GM21360 (cell line): ENCODE results near the gene TRERF1.

Experiments used
- ATAC-seq: cut with Tn5 transposase; IDR thresholded peaks from one replicate; pipeline ENCODE4 v1.9.1; 2021; ENCODE audit warnings: mild to moderate bottlenecking, moderate library complexity; ENCODE audit not compliant: unreplicated experiment

TRERF1 gene

DNA sequence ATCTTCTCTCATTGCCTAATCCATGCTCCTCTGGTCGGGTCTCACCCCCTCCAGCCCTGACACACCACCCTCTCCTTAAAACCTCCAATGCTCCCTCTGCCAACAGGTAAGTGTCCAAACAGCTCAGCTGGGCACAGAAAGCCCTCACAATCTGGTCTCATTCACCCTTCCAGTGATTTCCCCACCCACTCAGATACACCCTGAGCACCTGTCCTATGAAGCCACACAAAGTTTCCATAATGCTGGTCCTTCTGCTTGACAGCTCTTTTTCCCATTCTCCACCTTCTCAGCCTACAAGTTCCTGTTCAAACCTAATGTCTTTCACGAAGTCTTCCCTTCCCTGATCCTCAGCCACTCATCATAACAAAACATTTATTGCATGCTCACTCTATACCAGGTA, 164.0 kb downstream of the TRERF1 start:
- no peak for ATAC-seq

GRCh38 chr6:42281570-42281969, 170.2 kb downstream of the TRERF1 start:
- ATAC-seq, result no peak

- ATAC-seq, result no peak
These were observed 170.7 kb downstream of the TRERF1 start for GRCh38 chr6:42280966-42281533.

- no peak for ATAC-seq
These were observed 171.6 kb downstream of the TRERF1 start for GRCh38 chr6:42279966-42280629.

DNA sequence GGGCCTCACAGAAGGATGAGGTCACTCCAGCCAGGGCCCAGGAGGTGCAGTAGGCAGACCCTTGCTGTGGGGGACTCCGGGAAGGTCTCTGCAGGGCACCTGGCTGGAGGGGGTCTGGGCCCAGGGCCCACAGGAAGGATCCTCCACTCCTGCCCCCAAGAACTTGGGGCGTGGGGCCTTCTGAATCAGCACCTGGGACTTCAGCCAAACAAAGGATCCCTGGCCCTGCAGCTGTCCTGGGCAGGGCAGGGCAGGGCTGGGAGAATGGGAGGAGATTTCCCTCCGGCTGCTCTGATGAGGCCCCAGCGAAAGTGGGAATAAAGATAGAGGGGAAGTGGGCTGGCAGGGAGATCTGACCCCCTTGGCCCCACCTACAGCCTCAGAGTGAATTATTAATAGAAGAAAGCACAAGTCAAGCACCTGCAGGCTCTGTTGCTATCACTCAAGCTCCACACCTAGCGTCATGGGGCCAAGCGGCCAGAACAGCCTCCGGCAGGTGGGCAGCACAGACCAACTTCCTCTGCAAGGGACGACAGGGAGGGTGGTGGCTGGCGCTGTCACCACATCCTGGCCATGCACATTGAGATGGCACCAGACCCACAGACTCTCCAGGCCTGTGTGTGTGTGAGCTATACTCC, 172.5 kb downstream of the TRERF1 start:
- ATAC-seq, result no peak

DNA sequence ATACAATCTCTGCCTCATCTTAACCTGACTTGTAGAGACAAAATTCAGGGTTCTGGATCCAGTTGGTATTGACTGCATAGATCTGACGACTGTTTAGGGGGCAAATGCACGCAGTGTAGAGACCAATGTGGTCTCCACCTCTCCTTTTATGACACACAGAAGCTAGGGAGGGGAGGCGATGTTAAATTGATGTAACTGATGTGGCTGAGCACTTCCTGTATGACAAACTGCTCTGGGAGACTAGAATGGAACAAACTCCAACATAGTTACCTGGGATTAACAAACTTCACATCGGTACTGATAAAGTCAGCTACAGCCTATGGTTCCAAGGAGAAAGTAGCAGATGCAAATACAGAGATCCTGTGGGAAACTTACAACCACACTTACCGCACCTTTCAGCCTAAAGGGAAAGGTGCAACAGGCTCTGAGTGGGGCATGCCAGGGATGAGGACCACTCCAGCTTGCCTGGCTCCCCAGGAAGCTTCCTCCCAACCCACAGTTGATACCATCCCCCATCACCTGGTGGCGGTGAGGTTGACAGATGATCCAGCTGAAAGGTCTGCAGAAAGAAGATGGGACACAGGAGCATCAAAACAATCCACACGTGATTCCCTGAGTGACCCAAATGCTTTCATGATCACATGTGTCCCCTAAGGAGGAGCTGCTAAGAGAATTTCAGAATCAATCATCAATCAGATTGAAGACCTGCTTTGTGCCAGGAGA, 173.4 kb downstream of the TRERF1 start:
- no peak for ATAC-seq

- no peak for ATAC-seq
These were observed 175.5 kb downstream of the TRERF1 start for GRCh38 chr6:42276034-42276890.

DNA sequence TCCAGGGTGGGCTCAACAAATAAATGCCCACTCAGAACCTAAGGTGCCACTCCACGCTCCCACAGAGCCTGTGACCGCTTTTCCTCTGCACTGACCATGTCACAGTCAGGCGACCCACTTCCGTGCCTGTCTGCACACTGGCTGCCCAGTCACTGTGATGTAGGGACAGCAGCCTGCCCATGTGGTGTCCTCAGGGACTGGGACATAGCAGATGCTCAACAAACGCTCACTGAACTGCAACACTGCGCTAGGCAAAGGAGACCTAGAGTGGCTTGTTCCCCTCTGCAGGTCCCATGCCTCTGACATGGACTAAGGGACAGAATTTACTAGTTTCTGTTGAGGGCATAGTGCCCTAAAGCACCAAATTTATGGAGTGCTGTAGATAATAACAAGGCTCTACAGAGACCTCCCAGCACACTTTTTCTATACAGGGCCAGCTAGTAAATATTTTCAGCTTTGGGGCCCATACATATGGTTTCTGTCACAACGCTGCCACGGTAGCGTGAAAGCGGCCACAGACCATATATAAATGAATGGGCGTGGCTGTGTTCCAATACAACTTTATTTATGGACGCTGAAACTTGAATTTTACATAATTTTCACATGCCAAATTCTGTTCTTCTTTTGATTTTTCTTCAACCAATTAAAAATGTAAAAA, 176.2 kb downstream of the TRERF1 start:
- no peak for ATAC-seq

- ATAC-seq, result no peak
These were observed 176.8 kb downstream of the TRERF1 start for GRCh38 chr6:42274898-42275297.

DNA sequence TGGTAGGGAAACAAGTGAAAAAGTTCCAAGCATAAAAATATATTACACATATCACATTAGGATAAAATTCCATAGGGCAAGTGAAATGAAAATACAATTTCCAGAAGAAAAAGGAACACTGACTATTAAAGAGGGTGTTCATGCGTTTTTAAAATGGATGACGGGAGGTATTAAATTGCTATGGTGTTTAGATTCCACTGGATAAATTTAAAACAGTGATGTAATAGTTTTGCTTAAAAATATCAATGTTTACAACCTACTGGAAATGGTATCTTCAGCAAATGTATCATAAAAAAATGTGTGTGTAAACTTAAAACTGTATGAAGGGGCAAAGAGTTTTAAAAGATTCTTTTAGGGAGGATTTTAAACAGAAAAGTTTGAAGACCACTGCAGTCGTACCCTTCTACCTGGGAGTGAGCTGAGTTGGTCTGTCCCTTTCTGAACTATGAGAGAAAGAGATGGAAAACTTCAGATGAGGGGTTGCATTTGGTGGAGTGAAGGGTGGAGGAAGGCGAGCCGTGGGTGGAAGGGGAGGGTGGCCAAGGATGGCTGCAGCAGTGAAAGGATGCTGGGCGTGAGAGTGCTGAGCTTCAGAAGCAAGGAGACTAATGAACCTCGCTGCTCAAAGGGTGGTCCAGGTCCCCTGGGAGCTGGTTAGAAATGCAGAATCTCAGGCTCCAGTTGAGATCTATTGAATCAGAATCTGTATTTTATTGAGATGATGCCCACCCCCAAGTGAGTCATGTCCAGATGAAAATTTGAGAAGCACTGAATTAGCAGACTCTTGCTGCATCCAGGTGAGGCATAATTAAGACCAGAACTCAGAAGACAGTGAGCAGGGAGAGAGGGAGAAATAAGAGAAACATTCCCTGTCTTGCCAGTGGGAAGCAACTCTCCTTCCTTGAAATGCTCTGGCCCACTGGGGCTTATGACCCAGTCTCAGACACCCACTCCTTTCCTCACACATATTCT, 179.6 kb downstream of the TRERF1 start:
- ATAC-seq, result no peak

DNA sequence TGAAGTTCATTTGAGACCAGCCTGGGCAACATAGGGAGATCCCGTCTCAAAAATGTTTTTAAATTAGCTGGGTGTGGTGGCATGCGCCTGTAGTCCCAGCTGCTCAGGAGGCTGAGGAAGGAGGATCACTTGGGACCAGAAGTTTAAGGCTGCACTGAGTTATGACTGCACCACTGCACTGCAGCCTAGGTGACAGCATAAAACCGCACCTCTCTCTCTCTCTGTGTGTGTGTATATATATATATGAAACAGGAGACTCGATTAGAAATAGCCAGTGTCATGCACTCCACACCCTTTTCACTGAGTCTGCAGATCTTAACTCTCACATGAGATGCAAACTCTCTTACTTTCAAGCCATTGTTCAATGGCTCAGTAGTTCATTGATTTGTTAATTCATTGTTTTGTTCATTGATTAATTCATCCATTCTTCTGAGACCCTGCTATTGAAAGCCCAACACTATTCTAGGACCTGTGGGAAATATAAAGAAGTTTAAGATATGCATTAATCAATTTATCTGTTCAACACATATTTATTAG, 181.7 kb downstream of the TRERF1 start:
- ATAC-seq, result peak; percentile 44

DNA sequence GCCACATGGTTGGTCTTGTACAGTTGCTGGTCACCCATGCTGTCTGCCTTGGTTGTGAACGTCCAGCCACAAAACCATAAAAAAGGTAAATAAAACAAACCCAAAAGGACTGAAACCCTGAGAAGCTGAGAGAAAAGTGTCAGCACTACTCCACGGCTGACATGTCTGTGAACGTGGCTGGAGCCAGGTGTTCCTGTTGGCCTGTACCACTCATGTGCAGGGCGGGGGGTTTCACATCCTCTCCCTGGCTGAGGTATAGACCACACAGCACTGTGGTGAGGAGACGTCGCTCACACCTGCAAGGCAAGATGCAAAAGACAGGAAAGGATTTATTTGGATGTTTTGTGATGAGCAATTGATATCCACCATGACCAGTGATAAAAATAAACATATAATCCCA, 182.2 kb downstream of the TRERF1 start:
- peak; percentile 80 for ATAC-seq

- ATAC-seq, result no peak
These were observed 182.9 kb downstream of the TRERF1 start for GRCh38 chr6:42268835-42269204.

- no peak for ATAC-seq
These were observed 183.5 kb downstream of the TRERF1 start for GRCh38 chr6:42268016-42268834.

- ATAC-seq, result no peak
These were observed 185.2 kb downstream of the TRERF1 start for GRCh38 chr6:42266538-42266937.

DNA sequence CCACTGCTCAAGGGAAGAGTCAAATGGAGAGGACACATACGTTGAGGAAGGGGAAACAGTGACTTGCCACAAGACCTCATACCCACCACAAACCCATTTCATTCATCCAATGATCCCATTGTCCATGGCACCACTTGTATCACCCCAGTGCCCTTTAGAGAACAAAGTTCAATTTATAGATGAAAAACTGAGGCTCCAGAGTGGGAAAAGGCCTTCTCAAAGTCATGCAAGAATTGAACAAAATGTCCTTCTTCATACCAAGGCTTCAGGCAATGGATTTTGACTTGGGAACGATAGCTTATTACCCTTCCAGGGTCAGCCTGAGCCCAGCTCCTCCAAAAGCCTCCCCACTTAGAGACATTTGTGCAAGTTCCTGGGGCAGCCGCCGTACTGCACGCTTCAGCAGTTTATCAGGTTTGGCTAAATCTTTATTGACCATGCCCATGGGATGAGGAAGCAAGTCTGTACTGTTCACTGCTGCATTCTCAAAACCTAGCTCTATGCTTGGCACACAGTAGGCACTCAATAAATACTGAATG, 186.8 kb downstream of the TRERF1 start:
- ATAC-seq, result no peak

DNA sequence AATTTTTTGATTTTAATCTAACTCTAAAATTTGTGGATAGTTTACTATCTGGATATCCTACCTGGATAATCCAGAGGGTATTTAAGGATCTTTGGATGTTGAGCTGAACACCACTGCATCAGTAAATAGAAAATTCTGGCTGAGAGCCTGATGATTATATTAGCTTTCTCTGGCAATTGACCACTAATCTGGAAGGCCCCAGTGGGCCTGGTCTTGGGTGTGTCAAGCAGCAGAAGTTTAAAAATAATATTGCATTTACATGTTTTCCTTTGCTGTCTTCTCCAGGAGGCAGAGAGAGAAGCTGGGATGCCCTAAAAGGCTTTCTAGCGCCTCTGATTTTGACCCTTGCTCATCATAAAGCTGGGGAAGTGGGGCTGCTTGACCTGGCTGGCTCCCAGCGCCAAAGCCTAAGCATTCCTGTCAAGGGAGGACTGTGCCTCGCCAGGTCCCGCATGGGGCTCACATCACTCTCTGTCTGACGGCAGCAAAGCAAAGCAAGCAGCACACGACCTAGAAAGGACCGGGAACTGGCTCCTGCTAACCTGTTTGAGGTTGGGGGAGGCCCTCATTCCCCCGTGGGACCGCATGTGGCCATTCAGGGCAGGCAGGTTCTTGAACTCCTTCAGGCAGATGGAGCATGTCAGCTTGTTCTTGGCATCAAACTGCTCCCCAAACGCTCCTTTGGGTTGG, 187.4 kb downstream of the TRERF1 start:
- ATAC-seq, result no peak
